ENCODE results near the gene PAQR8.

The PAQR8 gene

DNA sequence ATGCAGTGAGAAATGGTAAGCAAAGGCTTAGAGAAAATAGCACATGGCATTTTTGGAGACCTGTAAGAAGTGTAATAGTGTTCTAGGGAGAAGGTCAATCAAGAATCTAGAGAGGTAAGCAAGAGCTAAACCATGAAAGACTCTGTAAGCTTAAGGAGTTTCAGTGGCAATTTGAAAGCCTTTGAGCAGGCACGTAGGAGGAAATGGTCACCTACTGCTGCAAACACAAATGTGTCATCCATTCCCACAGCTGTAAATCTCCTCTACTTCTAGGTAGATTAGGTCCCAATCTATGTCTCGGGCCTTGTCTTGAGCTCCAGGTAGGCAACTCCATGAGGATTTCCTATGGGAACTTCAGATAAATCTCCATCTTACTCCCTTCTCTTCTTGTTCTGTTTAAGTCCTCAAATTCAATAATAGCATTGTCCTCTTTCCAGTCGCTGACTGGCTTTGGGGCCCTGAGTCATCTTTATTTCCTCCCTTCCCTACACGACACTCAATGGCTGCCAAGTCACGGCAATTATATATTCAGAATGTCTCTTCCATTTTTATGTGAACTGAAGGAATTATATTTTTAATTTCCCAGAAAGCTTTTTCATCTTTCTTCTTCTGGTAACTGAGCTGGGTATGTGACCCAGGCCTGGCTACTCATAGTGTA lies 24.2 kb upstream of the PAQR8 start:
- TF ChIP-seq, protein P1, sequence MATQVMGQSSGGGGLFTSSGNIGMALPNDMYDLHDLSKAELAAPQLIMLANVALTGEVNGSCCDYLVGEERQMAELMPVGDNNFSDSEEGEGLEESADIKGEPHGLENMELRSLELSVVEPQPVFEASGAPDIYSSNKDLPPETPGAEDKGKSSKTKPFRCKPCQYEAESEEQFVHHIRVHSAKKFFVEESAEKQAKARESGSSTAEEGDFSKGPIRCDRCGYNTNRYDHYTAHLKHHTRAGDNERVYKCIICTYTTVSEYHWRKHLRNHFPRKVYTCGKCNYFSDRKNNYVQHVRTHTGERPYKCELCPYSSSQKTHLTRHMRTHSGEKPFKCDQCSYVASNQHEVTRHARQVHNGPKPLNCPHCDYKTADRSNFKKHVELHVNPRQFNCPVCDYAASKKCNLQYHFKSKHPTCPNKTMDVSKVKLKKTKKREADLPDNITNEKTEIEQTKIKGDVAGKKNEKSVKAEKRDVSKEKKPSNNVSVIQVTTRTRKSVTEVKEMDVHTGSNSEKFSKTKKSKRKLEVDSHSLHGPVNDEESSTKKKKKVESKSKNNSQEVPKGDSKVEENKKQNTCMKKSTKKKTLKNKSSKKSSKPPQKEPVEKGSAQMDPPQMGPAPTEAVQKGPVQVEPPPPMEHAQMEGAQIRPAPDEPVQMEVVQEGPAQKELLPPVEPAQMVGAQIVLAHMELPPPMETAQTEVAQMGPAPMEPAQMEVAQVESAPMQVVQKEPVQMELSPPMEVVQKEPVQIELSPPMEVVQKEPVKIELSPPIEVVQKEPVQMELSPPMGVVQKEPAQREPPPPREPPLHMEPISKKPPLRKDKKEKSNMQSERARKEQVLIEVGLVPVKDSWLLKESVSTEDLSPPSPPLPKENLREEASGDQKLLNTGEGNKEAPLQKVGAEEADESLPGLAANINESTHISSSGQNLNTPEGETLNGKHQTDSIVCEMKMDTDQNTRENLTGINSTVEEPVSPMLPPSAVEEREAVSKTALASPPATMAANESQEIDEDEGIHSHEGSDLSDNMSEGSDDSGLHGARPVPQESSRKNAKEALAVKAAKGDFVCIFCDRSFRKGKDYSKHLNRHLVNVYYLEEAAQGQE (IDR thresholded peaks at IDR 0.05; ENCODE audit: low read depth): no peak
- TF ChIP-seq CEBPB (IDR thresholded peaks at IDR 0.05): no peak
- TF ChIP-seq TCF12 (IDR thresholded peaks at IDR 0.05; ENCODE audit: low read depth): no peak
- no peak for TF ChIP-seq TEAD4 (IDR thresholded peaks at IDR 0.05)
- TF ChIP-seq, protein P2, sequence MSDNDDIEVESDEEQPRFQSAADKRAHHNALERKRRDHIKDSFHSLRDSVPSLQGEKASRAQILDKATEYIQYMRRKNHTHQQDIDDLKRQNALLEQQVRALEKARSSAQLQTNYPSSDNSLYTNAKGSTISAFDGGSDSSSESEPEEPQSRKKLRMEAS (IDR thresholded peaks at IDR 0.05): no peak

DNA sequence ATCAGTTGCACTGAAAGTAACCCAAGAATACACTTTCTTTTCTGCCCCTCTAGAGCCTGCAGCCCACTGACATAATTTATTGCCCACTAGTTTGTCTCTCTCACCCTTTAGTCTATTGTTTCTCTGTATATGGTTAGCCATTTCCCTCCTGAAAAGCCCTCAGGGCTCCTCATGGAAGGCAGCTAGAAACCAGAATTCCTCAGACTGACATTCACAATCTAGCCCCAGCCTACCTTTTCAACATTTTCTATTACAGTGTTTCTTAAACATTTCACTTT lies 21.4 kb upstream of the PAQR8 start:
- TF ChIP-seq, protein P2 (IDR thresholded peaks at IDR 0.05): no peak
- TF ChIP-seq, protein P3, sequence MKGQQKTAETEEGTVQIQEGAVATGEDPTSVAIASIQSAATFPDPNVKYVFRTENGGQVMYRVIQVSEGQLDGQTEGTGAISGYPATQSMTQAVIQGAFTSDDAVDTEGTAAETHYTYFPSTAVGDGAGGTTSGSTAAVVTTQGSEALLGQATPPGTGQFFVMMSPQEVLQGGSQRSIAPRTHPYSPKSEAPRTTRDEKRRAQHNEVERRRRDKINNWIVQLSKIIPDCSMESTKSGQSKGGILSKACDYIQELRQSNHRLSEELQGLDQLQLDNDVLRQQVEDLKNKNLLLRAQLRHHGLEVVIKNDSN (IDR thresholded peaks at IDR 0.05): no peak
- TF ChIP-seq RAD21 (IDR thresholded peaks at IDR 0.05; ENCODE audit: low read depth) (no peak), EP300 (IDR thresholded peaks at IDR 0.05; ENCODE audit: borderline replicate concordance) (no peak), CEBPB (IDR thresholded peaks at IDR 0.05) (no peak), EGR1 (IDR thresholded peaks at IDR 0.05) (no peak), CREB1 (IDR thresholded peaks at IDR 0.05; ENCODE audit: low read depth) (no peak), TAF1 (IDR thresholded peaks at IDR 0.05; ENCODE audit: low read depth) (no peak), ZBTB7A (IDR thresholded peaks at IDR 0.05; ENCODE audit: low read depth) (no peak), TCF12 (IDR thresholded peaks at IDR 0.05; ENCODE audit: low read depth) (no peak), TEAD4 (IDR thresholded peaks at IDR 0.05) (no peak), YY1 (IDR thresholded peaks at IDR 0.05; ENCODE audit: low read depth) (no peak), FOXM1 (IDR thresholded peaks at IDR 0.05; ENCODE audit: borderline replicate concordance, low read depth) (no peak), NFIC (IDR thresholded peaks at IDR 0.05) (no peak)
- TF ChIP-seq, protein P1 (IDR thresholded peaks at IDR 0.05; ENCODE audit: low read depth): no peak

DNA sequence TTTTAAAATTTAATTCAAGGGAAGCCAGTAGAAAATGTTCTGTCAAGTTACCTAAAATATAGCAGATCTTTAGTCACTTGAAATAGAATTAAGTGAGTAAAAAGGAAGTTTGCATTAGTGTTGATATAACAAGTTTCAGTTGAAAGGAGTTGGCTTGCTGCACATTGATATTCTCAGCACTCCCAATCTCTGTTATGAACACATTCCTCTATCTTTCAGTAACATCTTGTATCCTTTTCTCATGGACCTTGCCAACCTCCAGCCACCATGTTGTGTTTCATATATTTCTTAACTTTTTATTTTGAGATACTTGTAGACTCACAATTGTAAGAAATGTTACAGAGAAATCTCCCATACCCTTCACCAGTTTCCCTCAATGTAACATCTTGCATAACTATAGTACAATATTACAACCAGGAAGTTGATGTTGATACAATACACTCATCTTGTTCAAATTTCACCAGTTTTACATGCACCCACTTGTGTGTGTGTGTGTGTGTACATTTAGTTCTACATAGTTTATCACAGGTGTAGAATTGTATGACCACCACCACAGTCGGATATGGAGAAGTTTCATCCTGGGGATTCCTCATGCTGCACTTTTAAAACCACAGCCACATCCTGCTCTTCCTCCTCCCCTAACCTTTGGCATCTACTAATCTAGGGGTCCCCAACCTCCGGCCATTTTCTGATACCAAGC lies 20.2 kb upstream of the PAQR8 start:
- no peak for TF ChIP-seq YY1 (IDR thresholded peaks at IDR 0.05; ENCODE audit: low read depth)

DNA sequence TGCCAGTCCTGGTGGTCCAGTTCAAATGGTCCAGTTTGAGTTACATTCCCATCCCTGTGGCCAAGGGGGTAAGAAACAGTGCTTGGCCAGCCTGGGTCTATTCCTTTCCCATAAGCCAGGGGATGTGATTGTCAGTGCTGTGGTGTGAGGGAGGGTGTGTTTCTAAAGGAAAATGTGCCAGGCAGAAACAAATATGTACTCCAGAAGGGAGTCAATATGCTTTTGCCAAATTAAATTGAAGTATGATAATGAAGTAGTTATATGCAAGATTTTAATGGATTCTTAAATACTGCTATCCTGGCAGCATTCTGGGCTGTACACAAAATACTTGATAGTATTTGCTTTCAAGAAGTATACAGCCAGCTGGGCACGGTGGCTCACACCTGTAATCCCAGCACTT lies 16.6 kb upstream of the PAQR8 start:
- TF ChIP-seq, protein P1 (IDR thresholded peaks at IDR 0.05; ENCODE audit: low read depth): no peak
- TF ChIP-seq NFIC (IDR thresholded peaks at IDR 0.05) (no peak), TCF12 (IDR thresholded peaks at IDR 0.05; ENCODE audit: low read depth) (no peak), ZBTB7A (IDR thresholded peaks at IDR 0.05; ENCODE audit: low read depth) (no peak), YY1 (IDR thresholded peaks at IDR 0.05; ENCODE audit: low read depth) (no peak), FOXM1 (IDR thresholded peaks at IDR 0.05; ENCODE audit: borderline replicate concordance, low read depth) (no peak), TEAD4 (IDR thresholded peaks at IDR 0.05) (no peak), EGR1 (IDR thresholded peaks at IDR 0.05) (no peak)
- TF ChIP-seq, protein P2 (IDR thresholded peaks at IDR 0.05): no peak
- TF ChIP-seq, protein P3 (IDR thresholded peaks at IDR 0.05): no peak
